GM21619 (cell line): Measurements from ENCODE around the gene ANO9.
"Not testable (repeated sequence)": the region's sequence is repeated elsewhere in the genome, so short reads cannot be mapped to it uniquely, and the experiment has no call there.

ENCODE experiments used
- ATAC-seq: cut with Tn5 transposase; IDR thresholded peaks from one replicate; pipeline ENCODE4 v1.9.1; 2021; ENCODE audit not compliant: unreplicated experiment

ANO9 gene

DNA sequence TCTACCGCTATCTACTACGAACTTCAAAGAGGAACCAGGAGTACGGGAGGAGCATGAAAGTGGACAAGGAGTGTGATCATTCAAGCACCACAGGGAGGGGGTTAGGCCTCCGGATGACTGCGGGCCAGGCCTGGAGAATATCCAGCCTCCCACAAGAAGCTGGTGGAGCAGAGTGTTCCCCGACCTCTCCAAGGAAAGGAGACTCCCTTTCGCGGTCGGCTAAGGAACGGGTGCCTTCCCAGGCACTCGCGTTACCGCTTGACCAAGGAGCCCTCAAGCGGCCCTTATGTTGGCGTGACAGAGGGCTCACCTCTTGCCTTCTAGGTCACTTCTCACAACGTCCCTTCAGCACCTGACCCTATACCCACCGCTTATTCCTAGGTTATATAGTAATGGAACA is 52.4 kb downstream of the ANO9 start:
- ATAC-seq: not testable (repeated sequence)

DNA sequence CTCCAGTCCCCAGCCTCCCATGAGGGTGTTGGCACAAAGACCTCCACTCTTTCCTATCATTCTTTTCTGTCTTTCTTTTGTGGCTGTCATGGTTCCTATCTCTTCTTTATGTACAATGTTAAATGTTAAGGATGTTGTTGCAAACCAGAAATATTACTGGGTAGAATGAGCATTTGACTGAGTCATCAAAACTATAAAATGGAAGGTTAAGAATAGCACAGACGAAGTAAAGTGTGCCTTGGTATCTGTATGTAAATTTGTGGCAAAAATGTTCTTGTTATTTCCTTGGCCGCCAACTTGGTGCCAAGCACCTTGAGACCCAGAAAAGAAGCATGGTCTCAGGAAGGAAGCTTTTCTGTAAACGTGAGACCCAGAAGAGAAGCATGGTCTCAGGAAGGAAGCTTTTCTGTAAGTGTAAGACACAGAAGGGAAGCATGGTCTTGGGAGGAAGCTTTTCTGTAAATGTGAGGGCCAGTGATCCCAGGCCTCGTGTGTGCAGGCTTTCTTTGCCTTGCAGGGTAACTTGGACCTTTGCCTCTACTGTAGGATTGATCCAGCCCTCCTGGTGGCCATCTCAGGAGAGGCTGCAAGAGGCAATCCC is 54.5 kb downstream of the ANO9 start:
- no peak for ATAC-seq

- no peak for ATAC-seq
Measured at GRCh38 chr11:386483-386882, 55.3 kb downstream of the ANO9 start.

GRCh38 chr11:385594-386351 is 56.0 kb downstream of the ANO9 start:
- no peak for ATAC-seq

GRCh38 chr11:384511-384910 is 57.3 kb downstream of the ANO9 start:
- no peak for ATAC-seq

DNA sequence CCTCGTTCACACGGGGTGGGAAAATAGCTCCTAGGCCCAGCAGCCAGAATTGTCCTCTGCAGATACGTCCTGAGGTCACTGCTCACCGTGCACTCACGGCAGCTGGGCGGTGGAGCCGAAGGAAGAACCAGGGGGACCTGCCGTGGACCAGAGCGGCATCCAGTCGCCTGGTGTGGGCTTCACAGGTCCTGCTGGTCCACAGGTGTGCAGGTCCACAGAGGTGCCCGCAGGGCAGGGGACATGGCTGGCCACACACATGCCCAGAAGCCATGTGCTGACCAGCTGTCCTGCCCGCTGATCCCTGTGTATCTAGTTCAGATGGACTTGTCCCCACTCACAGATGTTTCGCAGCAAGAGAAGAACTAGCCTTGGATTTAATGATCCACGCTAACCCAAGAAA is 58.4 kb downstream of the ANO9 start:
- ATAC-seq: no peak

DNA sequence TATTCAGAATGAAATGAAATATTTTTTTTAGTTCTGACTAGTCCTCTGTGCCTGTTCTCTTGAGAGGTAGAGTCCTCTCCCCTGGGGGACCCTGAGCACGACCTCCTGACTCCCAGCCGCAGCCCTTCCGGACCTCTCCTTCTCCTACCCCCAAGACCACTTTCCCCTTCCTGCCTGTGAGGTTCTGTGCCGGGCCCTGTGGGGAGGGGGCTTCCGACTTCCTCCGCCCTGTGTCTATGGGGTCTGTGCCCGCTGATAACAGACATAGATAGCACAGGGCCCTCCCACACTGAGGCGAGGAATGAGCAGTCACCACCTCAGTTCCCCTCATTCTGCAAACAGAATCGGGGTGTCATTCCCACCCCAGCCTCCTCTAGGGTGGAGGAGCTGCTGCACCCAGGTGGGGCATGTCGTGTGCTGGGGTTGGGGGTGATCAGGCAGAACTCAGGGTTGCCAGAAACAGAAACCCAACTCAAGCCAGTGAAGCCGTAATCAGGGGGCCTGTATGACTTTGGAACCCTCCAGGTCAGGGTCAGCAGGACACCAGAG is 59.7 kb downstream of the ANO9 start:
- no peak for ATAC-seq

DNA sequence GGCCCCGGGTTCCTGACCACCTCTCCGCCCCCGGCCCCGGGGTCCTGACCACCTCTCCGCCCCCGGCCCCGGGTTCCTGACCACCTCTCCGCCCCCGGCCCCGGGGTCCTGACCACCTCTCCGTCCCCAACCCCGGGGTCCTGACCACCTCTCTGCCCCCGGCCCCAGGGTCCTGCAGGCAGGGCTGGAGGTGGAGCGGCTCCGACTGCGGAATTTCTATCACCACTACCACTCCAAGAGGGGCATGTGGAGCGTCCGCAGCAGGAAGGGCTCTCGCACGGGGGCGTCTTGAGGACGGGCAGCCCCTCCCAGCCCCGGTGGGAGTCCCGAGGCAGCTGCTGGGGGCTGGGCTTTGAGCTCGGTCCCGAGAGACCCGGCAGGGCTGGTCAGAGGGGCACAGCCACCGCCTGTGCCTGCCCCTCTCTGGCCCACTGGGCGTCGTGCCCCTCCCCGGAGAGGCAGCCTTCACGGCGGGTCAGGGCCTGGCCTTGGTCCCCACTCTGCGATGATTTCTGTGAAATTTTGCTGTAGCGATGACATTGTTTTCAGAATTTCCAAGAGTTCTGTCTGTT is 60.2 kb downstream of the ANO9 start:
- no peak for ATAC-seq

DNA sequence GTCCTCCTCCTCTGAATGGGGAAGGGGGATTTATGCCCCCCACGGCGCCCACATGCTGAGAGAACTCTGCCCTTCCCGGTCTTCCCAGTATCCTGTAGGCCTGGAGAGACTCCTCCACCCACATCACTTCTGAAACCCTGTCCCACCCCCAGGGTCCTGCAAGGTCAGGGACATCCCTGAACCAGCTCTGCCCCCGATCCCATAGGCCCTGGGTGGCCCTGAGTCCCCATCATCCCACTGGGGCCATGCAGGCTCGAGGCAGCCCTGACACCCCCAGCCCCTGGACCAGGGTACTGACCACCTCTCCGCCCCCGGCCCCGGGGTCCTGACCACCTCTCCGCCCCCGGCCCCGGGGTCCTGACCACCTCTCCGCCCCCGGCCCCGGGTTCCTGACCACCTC is 60.8 kb downstream of the ANO9 start:
- no peak for ATAC-seq

DNA sequence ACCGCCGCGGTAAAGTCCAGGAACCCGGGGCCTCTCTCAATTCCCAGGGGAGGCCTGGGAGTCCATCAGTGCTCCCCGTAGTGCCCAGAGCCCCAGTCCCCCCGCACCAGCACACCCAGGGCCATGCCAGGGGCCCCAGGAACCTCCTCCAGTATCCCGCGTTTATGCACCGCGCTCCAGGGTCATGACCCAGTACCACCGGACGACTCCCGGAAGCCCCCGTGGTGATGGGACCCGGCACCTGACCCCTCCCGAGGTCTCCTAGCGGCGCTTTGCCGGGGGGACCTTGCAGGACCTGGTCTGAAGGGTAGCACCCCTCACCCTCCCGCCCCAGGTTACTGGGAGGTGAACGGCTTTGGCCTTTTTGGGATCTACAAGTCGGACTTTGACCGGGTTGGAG is 61.3 kb downstream of the ANO9 start:
- ATAC-seq: no peak

GRCh38 chr11:380095-380480 is 61.7 kb downstream of the ANO9 start:
- no peak for ATAC-seq

- no peak for ATAC-seq
Measured at GRCh38 chr11:379205-380094, 62.4 kb downstream of the ANO9 start.

DNA sequence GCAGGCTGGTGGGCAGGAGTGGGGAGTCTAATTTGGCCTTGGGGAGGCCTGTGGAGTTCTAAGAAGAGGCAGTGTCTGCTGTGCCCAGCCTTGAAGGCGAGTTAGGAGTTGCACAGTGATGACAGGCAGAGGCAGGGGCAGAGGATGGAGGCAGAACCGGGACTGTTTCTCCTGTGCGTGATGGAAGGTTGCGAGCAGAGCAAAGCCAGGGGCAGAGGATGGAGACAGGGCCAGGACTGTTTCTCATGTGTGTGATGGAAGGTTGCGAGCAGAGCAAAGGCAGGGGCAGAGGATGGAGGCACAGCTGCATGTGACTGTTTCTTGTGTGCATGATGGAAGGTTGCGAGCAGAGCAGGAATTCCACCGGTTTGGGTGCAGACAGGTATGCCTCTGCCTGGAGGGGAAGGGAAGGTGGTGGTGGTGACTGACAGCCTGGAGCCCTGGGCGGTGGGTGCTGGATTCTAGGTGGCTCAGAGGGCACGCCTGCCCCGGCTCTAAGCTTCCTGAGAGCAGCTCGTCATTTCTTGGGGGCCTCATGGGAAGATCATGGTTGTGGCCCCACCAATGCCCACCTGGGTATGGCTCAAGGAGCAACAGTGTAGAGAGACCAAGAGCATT is 63.8 kb downstream of the ANO9 start:
- ATAC-seq: no peak

- ATAC-seq: no peak
Measured at GRCh38 chr11:377174-377865, 64.5 kb downstream of the ANO9 start.

- no peak for ATAC-seq
Measured at GRCh38 chr11:376531-377173, 65.2 kb downstream of the ANO9 start.

DNA sequence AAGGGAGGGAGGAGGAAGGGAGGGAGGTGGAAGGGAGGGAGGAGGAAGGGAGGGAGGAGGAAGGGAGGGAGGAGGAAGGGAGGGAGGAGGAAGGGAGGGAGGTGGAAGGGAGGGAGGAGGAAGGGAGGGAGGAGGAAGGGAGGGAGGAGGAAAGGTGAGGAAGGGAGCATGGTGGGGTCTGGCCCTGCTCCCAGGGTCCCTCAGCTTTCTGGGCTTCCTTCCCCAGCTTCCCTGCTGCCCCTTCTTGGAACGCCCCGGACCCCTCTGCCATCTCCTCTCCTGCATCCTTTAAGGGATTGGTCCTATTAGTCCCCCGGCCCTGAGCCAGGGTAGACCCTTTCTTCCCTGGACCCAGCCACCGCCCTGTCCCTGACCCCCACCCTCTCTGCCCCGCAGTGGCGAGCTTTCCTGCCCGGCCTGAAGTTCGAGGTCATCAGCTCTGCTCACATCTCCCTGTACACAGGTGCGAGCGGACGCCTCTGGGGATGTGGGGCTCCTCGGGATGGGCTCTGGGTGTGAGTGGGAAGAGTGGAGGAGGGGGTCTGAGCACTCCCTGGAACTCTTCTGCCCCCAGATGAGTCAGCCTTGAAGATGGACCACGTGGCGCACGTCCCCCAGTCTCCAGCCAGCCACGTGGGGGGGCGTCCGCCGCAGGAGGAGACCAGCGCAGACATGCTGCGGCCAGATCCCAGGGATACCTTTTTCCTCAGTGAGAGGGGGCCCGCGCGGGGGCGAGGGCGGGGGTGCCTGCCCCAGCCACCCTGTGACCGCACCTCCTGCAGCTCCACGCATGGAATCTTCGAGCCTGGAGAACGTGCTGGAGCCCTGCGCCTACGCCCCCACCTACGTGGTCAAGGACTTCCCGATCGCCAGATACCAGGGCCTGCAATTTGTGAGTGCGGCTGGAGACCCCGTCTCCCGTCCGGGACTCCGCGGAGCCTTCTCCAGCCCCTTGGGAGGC is 66.5 kb downstream of the ANO9 start:
- ATAC-seq: no peak

GRCh38 chr11:373716-374551 is 67.9 kb downstream of the ANO9 start:
- no peak for ATAC-seq
